Keratinocyte (primary cell): ENCODE data around the gene XPO1.

Source experiments
- CTCF ChIP-seq, 3 experiments: IDR thresholded peaks in 1 of 3; conservative IDR thresholded peaks in 1 of 3; optimal IDR thresholded peaks in 1 of 3; 2 replicates in 2 of 3; 3 replicates in 1 of 3; pipeline versions ENCODE3 to v1.5.1; 2011; ENCODE audit warnings: low read length in 3 of 3, mild to moderate bottlenecking in 3 of 3, moderate library complexity in 2 of 3, control low read depth in 1 of 3, inconsistent platforms in 1 of 3; ENCODE audit not compliant: insufficient read depth in 2 of 3; ENCODE audit errors: extremely low read depth in 1 of 3
- EZH2 ChIP-seq: IDR thresholded peaks from one replicate; pipeline ENCODE4 v1.6.1; 2012; ENCODE audit warnings: inconsistent platforms, mild to moderate bottlenecking, low read length, moderate library complexity

GRCh38 chr2:61433606-61434005 lies 104.5 kb downstream of the XPO1 start:
- TF ChIP-seq CTCF (optimal IDR thresholded peaks at IDR 0.05 in 1 of 3, IDR thresholded peaks at IDR 0.05 in 1 of 3, conservative IDR thresholded peaks at IDR 0.05 in 1 of 3; ENCODE audit: extremely low read depth in 1 of 3, insufficient read depth in 2 of 3, low read length in 3 of 3) = no peak
- TF ChIP-seq EZH2 = no peak
